ENCODE results near the gene MYRIP.

MYRIP gene

DNA sequence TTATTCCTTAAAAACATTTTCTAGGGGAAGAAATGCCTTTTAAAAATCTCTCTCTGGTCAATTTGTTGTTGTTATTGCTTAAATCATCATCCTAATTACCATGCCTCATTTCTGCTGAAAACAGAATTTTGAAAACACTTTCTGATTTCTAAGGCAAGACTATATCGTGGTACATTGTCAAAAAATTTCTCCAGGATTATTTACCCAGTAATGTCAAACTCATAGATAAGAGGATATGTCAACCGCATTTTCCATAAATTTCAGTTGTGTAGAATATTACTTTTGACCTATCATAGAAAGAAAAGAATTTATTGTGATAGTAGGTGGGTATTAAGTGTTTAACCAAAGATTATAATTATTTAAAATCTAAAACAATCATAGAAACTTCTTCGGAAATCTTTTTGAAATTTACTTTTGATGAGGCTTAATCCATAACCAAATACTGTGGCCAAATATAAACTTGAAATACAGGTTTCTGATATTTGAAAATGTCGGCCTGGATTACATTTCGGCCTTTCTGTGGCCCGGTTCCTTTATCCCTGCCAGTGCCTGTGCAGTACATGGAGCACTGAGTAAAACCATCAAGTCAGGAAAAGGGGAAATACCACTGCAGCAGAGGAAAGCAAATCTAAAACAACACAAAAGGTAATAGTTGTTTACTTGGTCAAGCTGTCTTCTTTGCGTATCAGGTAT lies 173.4 kb downstream of the MYRIP start:
- H3K27me3 ChIP-seq: no peaks in the 10 kb centered on the region
- TF ChIP-seq, protein P1, sequence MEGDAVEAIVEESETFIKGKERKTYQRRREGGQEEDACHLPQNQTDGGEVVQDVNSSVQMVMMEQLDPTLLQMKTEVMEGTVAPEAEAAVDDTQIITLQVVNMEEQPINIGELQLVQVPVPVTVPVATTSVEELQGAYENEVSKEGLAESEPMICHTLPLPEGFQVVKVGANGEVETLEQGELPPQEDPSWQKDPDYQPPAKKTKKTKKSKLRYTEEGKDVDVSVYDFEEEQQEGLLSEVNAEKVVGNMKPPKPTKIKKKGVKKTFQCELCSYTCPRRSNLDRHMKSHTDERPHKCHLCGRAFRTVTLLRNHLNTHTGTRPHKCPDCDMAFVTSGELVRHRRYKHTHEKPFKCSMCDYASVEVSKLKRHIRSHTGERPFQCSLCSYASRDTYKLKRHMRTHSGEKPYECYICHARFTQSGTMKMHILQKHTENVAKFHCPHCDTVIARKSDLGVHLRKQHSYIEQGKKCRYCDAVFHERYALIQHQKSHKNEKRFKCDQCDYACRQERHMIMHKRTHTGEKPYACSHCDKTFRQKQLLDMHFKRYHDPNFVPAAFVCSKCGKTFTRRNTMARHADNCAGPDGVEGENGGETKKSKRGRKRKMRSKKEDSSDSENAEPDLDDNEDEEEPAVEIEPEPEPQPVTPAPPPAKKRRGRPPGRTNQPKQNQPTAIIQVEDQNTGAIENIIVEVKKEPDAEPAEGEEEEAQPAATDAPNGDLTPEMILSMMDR (IDR thresholded peaks at IDR 0.05): no peak
- peaks cover 8 to 14% of the 10 kb centered on the region in 2 experiments for H3K4me1 ChIP-seq (ENCODE audit: control insufficient read depth in 1 of 2, insufficient read depth in 1 of 2, low read depth in 1 of 2, low read length in 1 of 2)
- no peaks in the 10 kb centered on the region for H3K36me3 ChIP-seq
- H3K27ac ChIP-seq: no peak overlapping the region
- no peaks in the 10 kb centered on the region for H3K9me3 ChIP-seq
- no peak overlapping the region for H3K4me3 ChIP-seq (ENCODE audit: low read depth in 1 of 2, low read length in 1 of 2)

DNA sequence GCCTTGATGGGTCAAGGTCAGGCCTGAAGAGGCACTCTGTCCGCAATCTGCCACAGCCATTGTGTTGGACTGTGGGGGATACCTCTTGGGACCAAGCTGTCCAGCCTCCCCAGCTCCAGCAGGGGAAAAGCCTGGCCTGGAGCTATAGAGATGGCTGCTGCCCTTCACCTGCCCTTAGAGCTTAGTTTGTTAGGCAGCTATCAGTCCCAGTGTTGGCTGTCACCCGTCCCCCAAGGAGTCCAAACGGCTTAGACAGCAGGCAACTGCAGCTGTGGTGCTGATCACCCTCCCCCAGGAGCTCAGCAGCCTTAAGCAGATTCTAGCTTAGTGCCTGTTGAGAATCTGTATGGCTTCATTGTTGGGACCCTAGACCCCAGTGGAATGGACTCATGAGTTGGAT lies 180.3 kb downstream of the MYRIP start:
- TF ChIP-seq, protein P1 (IDR thresholded peaks at IDR 0.05): no peak
- Histone ChIP-seq H3K27me3 (no peaks in the 10 kb centered on the region), H3K4me1 (ENCODE audit: control insufficient read depth in 1 of 2, insufficient read depth in 1 of 2, low read depth in 1 of 2, low read length in 1 of 2) (no peaks in the 10 kb centered on the region), H3K9me3 (no peaks in the 10 kb centered on the region), H3K27ac (no peak overlapping the region), H3K36me3 (no peaks in the 10 kb centered on the region), H3K4me3 (ENCODE audit: low read depth in 1 of 2, low read length in 1 of 2) (no peak overlapping the region)

DNA sequence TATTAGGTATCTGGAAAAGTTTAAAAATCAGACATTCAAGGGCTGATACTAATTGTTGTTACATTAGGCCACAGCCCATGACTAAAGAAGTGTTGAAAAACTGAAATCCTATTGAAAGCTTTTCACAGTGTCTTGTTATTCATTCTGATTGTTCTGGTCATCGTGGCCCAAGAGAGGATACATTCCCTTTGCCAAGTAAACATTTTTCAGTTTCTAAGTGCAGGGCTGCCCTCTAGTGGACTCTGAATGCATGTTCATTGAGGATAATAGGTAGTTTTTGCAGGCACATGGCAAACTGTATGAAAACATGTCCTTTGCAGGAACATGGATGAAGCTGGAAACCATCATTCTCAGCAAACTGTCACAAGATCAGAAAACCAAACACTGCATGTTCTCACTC lies 181.1 kb downstream of the MYRIP start:
- Histone ChIP-seq H3K9me3 (no peaks in the 10 kb centered on the region), H3K27me3 (no peaks in the 10 kb centered on the region), H3K4me3 (ENCODE audit: low read depth in 1 of 2, low read length in 1 of 2) (no peak overlapping the region), H3K27ac (no peak overlapping the region), H3K36me3 (no peaks in the 10 kb centered on the region), H3K4me1 (ENCODE audit: control insufficient read depth in 1 of 2, insufficient read depth in 1 of 2, low read depth in 1 of 2, low read length in 1 of 2) (no peaks in the 10 kb centered on the region)
- TF ChIP-seq, protein P1 (IDR thresholded peaks at IDR 0.05): no peak

DNA sequence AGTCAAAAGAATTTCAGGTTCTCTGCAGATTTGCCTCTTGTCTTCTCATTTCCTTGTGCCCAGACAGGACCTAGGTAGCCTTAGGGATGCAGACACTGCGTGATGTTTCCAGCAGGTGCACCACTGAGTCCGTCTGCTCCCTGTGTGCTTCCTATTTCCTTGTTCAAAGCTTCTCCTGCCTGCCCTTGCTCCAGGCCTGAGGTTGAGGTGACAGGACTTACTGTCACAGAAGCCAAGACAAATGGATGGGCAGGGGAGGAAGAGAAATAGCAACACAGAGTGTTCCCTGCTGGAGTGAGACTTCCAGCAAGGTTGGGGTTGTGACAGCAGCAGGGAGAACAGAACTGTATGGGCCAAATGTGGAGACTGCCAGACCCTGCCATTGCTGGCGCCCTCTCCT lies 199.4 kb downstream of the MYRIP start:
- H3K4me3 ChIP-seq (ENCODE audit: low read depth in 1 of 2, low read length in 1 of 2): no peak overlapping the region
- no peaks in the 10 kb centered on the region for H3K36me3 ChIP-seq
- TF ChIP-seq, protein P1 (IDR thresholded peaks at IDR 0.05): no peak
- H3K9me3 ChIP-seq: no peaks in the 10 kb centered on the region
- no peak overlapping the region for H3K27ac ChIP-seq
- no peaks in the 10 kb centered on the region for H3K4me1 ChIP-seq (ENCODE audit: control insufficient read depth in 1 of 2, insufficient read depth in 1 of 2, low read depth in 1 of 2, low read length in 1 of 2)
- no peaks in the 10 kb centered on the region for H3K27me3 ChIP-seq

DNA sequence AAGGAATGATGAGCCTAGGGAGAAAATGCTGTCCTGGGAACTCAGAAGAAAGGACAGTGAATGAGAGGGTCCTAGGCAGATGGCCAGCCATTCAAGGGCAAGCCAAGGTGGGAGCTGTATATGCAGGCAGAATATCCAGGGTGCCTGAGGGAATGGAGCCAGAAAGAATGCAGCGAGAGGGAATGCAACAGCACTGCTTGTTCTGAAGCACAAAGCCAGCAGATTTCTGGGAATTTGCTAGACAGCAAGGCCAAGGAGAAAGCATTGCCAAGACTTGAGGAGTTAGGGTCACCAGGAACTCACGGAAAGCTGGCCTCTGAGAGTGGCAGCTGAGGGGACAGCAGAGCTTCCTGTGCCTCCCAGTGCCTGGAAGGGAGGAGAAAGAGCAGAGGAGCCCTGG lies 200.6 kb downstream of the MYRIP start:
- Histone ChIP-seq H3K4me3 (ENCODE audit: low read depth in 1 of 2, low read length in 1 of 2) (no peak overlapping the region), H3K27ac (no peak overlapping the region), H3K9me3 (no peaks in the 10 kb centered on the region), H3K27me3 (no peaks in the 10 kb centered on the region), H3K4me1 (ENCODE audit: control insufficient read depth in 1 of 2, insufficient read depth in 1 of 2, low read depth in 1 of 2, low read length in 1 of 2) (no peaks in the 10 kb centered on the region), H3K36me3 (no peaks in the 10 kb centered on the region)
- TF ChIP-seq, protein P1 (IDR thresholded peaks at IDR 0.05): no peak
